GM18526 (cell line): ENCODE data around the gene FOXP4.

Source experiments
- POLR2A ChIP-seq: IDR thresholded peaks from 3 replicates; pipeline ENCODE4 v1.6.1; 2011; ENCODE audit not compliant: insufficient read length; ENCODE audit errors: extremely low read depth

FOXP4 gene

GRCh38 chr6:41650120-41650519 lies 103.9 kb downstream of the FOXP4 start:
- TF ChIP-seq POLR2A = no peak

GRCh38 chr6:41651246-41651961 lies 105.2 kb downstream of the FOXP4 start:
- TF ChIP-seq POLR2A = no peak
